Activated T-cell treated with anti-CD3 and anti-CD28 coated beads, Interleukin-2, amount 50 U/mL, for 72 hours (primary cell): Measurements from ENCODE around the gene FGD2. TPM values are rescaled to one million over a fixed set of nuclear protein-coding genes. Genes with fewer than 3 reads are reported as not detected.

ENCODE experiments used
- ATAC-seq, 2 donors: fragments of 150-1000 bp; cut with Tn5 transposase; replicated peaks in 1 of 2; 2 replicates each; pipeline ENCODE4 v1.10.0; 2021; ENCODE audit warnings: moderate library complexity in 2 of 2, mild to moderate bottlenecking in 1 of 2
- DNase-seq, 2 donors: peaks; one replicate each; pipeline ENCODE4 v3.0.0; 2021 to 2022; ENCODE audit warnings: mixed read lengths in 1 of 2
- H3K27ac Mint-ChIP-seq: one replicate; pipeline ENCODE4 v1.8.0; 2022; ENCODE audit warnings: mild to moderate bottlenecking, moderate library complexity, mixed read lengths
- H3K27me3 Mint-ChIP-seq: one replicate; pipeline ENCODE4 v1.8.0; 2022; ENCODE audit warnings: low read depth, mixed read lengths
- H3K36me3 Mint-ChIP-seq, 2 donors: one replicate each; pipeline ENCODE4 v1.8.0; 2022; ENCODE audit warnings: mixed read lengths in 2 of 2, mild to moderate bottlenecking in 1 of 2; ENCODE audit not compliant: insufficient read depth in 2 of 2
- H3K4me1 Mint-ChIP-seq: one replicate; pipeline ENCODE4 v1.8.0; 2022; ENCODE audit warnings: low read depth, mixed read lengths
- H3K4me3 Mint-ChIP-seq, 2 donors: one replicate each; pipeline ENCODE4 v1.8.0; 2022; ENCODE audit warnings: mild to moderate bottlenecking in 2 of 2, mixed read lengths in 2 of 2, moderate library complexity in 2 of 2
- H3K9me3 Mint-ChIP-seq, 2 donors: one replicate each; pipeline ENCODE4 v1.8.0; 2022; ENCODE audit warnings: mixed read lengths in 2 of 2
- total RNA-seq, 2 donors: library from RNA; stranded (reverse); gene quantifications; one replicate each; pipeline ENCODE4 v1.2.3, GENCODE V29; 2022

FGD2 gene
- total RNA-seq, 2 donors from 2014 or later: 1.4 to 3.2 TPM

- no peaks in the 10 kb centered on the region for H3K9me3 Mint-ChIP-seq
Observed at GRCh38 chr6:37022135-37022863, 16.8 kb downstream of the FGD2 start.

GRCh38 chr6:37024656-37025337 is 19.3 kb downstream of the FGD2 start:
- Mint-ChIP-seq H3K27ac (peak overlapping the region; percentile 66), H3K4me3 (peak overlapping the region; percentile 63 to 71), H3K27me3 (no peaks in the 10 kb centered on the region), H3K9me3 (no peaks in the 10 kb centered on the region), H3K4me1 (peaks cover 82% of the 10 kb centered on the region), H3K36me3 (peaks cover 0 to 2% of the 10 kb centered on the region in 2 donors)
- peak; percentile 74 to 83 for DNase-seq
- ATAC-seq: peak; percentile 73 to 80

More at GRCh38 chr6:37022135-37022863, 16.8 kb downstream of the FGD2 start:
- Mint-ChIP-seq H3K27ac (no peak overlapping the region), H3K36me3 (no peaks in the 10 kb centered on the region), H3K4me1 (peaks cover 86% of the 10 kb centered on the region), H3K4me3 (peak overlapping the region; percentile 31 to 45), H3K27me3 (no peaks in the 10 kb centered on the region)
- ATAC-seq (no peak), DNase-seq (no peak)

GRCh38 chr6:37025621-37026466 is 20.4 kb downstream of the FGD2 start:
- peaks cover 4 to 7% of the 10 kb centered on the region in 2 donors for H3K36me3 Mint-ChIP-seq
- no peaks in the 10 kb centered on the region for H3K27me3 Mint-ChIP-seq
- H3K4me1 Mint-ChIP-seq: peaks cover 90% of the 10 kb centered on the region
- ATAC-seq: no peak
- no peak for DNase-seq
- peaks cover 4% of the 10 kb centered on the region in 2 donors for H3K9me3 Mint-ChIP-seq
- H3K27ac Mint-ChIP-seq: peak overlapping the region; percentile 30
- H3K4me3 Mint-ChIP-seq: peak overlapping the region in 1 of 2 donors; percentile 42

GRCh38 chr6:37027036-37027720 is 21.7 kb downstream of the FGD2 start:
- H3K27me3 Mint-ChIP-seq: no peaks in the 10 kb centered on the region
- peaks cover 4% of the 10 kb centered on the region in 2 donors for H3K9me3 Mint-ChIP-seq
- no peak overlapping the region for H3K4me3 Mint-ChIP-seq
- peaks cover 4 to 10% of the 10 kb centered on the region in 2 donors for H3K36me3 Mint-ChIP-seq
- H3K27ac Mint-ChIP-seq: no peak overlapping the region
- DNase-seq: no peak
- peaks cover 82% of the 10 kb centered on the region for H3K4me1 Mint-ChIP-seq
- no peak for ATAC-seq

GRCh38 chr6:37027811-37028469 is 22.5 kb downstream of the FGD2 start:
- no peak overlapping the region for H3K27ac Mint-ChIP-seq
- H3K4me1 Mint-ChIP-seq: peaks cover 82% of the 10 kb centered on the region
- peaks cover 4% of the 10 kb centered on the region in 2 donors for H3K9me3 Mint-ChIP-seq
- no peaks in the 10 kb centered on the region for H3K27me3 Mint-ChIP-seq
- H3K4me3 Mint-ChIP-seq: no peak overlapping the region
- DNase-seq: no peak
- no peak for ATAC-seq
- H3K36me3 Mint-ChIP-seq: peaks cover 6 to 13% of the 10 kb centered on the region in 2 donors

- ATAC-seq: peak; percentile 12 to 41
- H3K27ac Mint-ChIP-seq: peak overlapping the region; percentile 26
- H3K27me3 Mint-ChIP-seq: no peaks in the 10 kb centered on the region
- DNase-seq: peak; percentile 64 to 81
- H3K36me3 Mint-ChIP-seq: peaks cover 6 to 13% of the 10 kb centered on the region in 2 donors
- peaks cover 4% of the 10 kb centered on the region in 2 donors for H3K9me3 Mint-ChIP-seq
- peaks cover 82% of the 10 kb centered on the region for H3K4me1 Mint-ChIP-seq
- peak overlapping the region; percentile 12 to 28 for H3K4me3 Mint-ChIP-seq
Observed at GRCh38 chr6:37029249-37029971, 24.0 kb downstream of the FGD2 start.

GRCh38 chr6:37030599-37030998 is 25.1 kb downstream of the FGD2 start:
- Mint-ChIP-seq H3K36me3 (peaks cover 6 to 15% of the 10 kb centered on the region in 2 donors), H3K27me3 (no peaks in the 10 kb centered on the region), H3K4me1 (peaks cover 79% of the 10 kb centered on the region), H3K4me3 (no peak overlapping the region), H3K9me3 (peaks cover 4% of the 10 kb centered on the region in 2 donors), H3K27ac (peak overlapping the region; percentile 78)
- no peak for ATAC-seq
- DNase-seq: no peak

GRCh38 chr6:37032239-37032638 is 26.8 kb downstream of the FGD2 start:
- H3K27ac Mint-ChIP-seq: peak overlapping the region; percentile 83
- peaks cover 4% of the 10 kb centered on the region in 2 donors for H3K9me3 Mint-ChIP-seq
- H3K4me3 Mint-ChIP-seq: peak overlapping the region; percentile 36 to 43
- H3K4me1 Mint-ChIP-seq: peaks cover 65% of the 10 kb centered on the region
- no peak for DNase-seq
- no peaks in the 10 kb centered on the region for H3K27me3 Mint-ChIP-seq
- peaks cover 6 to 15% of the 10 kb centered on the region in 2 donors for H3K36me3 Mint-ChIP-seq
- no peak for ATAC-seq

- peak; percentile 82 to 83 for DNase-seq
Observed at GRCh38 chr6:37033255-37033654, 27.8 kb downstream of the FGD2 start.

GRCh38 chr6:37033819-37034795 is 28.7 kb downstream of the FGD2 start:
- H3K27me3 Mint-ChIP-seq: no peaks in the 10 kb centered on the region
- peaks cover 6 to 15% of the 10 kb centered on the region in 2 donors for H3K36me3 Mint-ChIP-seq
- H3K27ac Mint-ChIP-seq: peak overlapping the region; percentile 79
- peaks cover 66% of the 10 kb centered on the region for H3K4me1 Mint-ChIP-seq
- DNase-seq (no peak), ATAC-seq (peak; percentile 33 to 60)
- peak overlapping the region; percentile 55 to 68 for H3K4me3 Mint-ChIP-seq
- H3K9me3 Mint-ChIP-seq: peaks cover 4% of the 10 kb centered on the region in 2 donors

More at GRCh38 chr6:37033255-37033654, 27.8 kb downstream of the FGD2 start:
- H3K4me3 Mint-ChIP-seq: peak overlapping the region; percentile 55 to 68
- peak; percentile 96 for ATAC-seq
- peaks cover 69% of the 10 kb centered on the region for H3K4me1 Mint-ChIP-seq
- H3K27ac Mint-ChIP-seq: peak overlapping the region; percentile 79
- peaks cover 4% of the 10 kb centered on the region in 2 donors for H3K9me3 Mint-ChIP-seq
- no peaks in the 10 kb centered on the region for H3K27me3 Mint-ChIP-seq
- H3K36me3 Mint-ChIP-seq: peaks cover 6 to 15% of the 10 kb centered on the region in 2 donors

- Mint-ChIP-seq H3K4me1 (peaks cover 55% of the 10 kb centered on the region), H3K27me3 (no peaks in the 10 kb centered on the region)
Observed at GRCh38 chr6:37036146-37036545, 30.7 kb downstream of the FGD2 start.

More at GRCh38 chr6:37036146-37036545, 30.7 kb downstream of the FGD2 start:
- no peak for ATAC-seq
- H3K36me3 Mint-ChIP-seq: peaks cover 1 to 7% of the 10 kb centered on the region in 2 donors
- no peak overlapping the region for H3K4me3 Mint-ChIP-seq
- H3K9me3 Mint-ChIP-seq: no peaks in the 10 kb centered on the region
- no peak overlapping the region for H3K27ac Mint-ChIP-seq
- no peak for DNase-seq
